Inflammatory macrophage (primary cell): Measurements from ENCODE around the gene LEF1.

Experiments used
- DNase-seq, 2 donors: peaks; one replicate each; pipeline ENCODE4 v3.0.0-alpha.2; 2020 to 2022

LEF1 gene

DNA sequence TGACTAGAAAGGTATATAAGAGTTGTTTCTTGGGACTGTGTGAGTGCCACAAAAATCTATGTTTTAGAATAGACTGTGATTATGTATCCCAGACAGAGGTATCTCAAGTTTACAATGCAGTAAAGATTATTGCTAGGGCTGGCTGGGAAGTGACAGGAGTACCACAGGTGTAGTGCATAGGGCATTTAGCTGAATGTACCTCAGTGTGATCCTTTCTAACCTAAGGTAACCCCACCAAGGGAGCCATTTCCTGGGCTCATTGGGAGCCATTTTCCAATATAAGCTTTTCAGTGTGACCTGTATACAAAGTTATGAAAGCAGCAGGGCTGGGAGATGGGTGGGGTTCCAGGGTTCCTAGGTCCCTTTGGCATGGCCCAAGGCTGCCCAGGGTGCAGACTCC lies 6.1 kb upstream of the LEF1 start:
- no peak for DNase-seq

DNA sequence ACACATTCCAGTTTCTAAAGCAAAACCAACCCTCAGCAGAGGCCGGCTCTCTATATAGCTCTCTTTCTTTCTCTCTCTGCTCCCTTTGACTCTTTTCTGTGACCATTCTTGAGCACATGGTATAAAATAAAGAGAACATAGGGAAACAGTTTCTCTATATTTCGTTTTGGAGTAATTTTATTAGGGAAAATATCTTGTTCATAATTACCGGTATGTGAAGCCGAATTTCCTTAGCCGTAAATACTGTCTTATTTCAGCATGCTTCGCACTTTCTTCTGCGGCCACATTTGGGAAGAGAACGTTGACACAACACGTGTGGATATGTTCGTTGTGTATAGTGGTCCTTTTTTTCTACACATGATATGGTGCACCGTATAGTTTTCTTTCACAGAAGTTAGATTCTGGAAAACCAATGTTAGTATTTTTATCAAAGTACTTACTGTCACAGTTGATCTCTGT lies 4.9 kb upstream of the LEF1 start:
- no peak for DNase-seq

DNA sequence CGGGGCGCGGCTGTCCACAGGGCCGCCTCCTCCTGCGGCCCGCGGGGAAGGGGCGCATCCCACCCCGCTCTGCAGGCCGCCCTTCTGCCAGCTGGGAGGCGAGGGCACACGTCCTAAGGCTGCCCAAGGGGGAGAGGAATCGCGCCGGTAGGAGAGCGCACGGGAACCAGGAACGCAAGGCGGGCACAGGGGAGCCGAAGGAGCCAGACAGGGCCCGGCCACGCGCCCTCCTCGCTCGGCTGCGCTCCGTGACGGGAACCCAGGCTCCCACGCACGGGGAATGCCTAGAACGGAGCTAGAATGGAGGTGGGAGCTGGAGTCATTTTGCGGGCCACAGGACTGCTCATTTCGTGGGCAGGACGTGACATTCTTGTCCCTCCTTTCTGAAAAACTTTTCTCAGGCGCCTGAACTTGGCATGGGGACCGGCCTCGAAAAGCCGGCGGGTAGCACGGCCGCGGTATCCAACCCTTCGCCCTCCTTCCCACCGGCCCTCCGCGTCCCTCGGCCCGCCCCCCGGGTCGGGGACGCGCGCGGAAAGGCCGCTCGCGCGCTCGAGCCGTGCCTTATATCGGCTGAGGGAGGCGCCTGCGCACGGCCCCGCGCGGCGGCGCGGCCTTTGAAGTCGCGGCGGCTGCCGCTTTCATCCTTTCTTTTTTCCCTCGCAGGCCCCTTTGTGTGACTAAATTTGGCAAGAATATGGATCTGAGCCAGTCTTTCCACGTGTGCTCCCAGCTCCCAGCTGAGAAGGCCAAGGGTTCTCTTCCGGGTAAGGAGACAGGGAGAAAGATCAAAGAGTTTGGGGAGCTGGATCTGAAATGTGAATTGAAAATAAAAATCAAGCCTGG lies 4.2 kb upstream of the LEF1 start:
- DNase-seq, result no peak

DNA sequence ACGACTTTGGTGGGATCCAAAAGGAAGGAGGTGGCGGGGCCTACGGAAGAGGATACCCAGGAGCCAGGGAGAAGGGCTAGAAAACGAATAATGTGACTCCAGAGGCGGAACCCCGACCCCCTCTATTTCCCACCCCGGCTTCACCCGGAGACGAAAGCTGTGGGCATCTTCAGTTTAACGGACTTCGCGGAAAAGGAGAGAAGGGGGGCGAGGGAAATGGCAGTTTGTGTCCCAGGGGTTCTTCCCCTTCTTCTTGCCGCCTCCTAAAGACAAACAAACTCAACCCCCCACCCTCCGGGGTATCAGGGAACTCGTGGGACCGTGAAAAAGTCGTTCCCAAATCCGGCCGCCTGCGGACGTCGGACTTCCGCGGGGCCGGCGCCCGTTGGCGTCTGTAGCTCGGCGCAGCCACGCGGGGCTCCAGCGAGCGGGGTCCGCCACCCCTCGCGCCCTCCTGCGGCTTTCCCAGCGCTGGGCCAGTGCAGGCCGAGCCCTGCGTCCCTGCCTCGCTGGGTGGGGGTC lies 3.6 kb upstream of the LEF1 start:
- no peak for DNase-seq

DNA sequence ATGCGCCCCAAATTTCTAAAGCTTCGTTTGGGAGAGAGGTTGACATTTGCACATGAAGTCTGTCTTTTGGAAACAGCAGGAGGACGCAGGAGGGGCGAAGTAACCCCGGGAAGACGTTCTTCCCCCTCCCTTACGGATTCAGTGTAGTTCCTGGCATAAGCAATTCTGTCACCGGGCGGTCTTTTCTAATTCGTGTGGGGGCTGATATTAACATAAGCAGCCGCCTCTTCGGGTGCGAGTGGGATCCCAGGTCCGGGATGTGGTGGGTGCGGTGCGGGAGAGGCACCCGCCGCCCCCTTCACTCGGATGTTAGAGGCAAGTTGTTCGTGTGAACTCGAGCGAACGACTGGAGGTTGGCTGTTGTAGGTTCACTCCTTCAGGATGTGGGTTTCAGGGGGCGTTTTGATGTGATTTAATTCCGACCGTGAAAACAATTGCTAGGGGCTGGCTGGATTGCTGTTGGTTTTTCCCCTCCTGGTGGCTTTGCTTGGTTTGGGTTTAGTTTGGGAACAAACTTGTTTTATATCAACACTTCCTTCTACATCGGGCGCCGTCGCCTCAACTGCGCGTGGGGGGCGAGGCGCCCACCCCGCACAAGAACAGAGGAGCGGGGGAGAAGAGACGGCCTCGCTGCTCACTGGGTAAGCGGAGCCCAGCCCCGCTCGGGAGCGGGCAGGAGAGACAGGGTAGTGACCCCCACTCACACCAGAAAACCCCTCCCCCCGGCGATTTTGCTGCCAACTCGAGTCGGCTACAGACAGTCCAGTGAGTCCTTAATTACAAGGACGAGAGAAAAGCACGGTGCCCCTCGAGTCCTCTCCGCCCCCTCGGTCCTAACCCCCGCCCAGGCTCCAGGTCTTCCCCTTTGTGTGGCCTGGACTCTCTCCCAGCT lies 2.9 kb upstream of the LEF1 start:
- no peak for DNase-seq

DNA sequence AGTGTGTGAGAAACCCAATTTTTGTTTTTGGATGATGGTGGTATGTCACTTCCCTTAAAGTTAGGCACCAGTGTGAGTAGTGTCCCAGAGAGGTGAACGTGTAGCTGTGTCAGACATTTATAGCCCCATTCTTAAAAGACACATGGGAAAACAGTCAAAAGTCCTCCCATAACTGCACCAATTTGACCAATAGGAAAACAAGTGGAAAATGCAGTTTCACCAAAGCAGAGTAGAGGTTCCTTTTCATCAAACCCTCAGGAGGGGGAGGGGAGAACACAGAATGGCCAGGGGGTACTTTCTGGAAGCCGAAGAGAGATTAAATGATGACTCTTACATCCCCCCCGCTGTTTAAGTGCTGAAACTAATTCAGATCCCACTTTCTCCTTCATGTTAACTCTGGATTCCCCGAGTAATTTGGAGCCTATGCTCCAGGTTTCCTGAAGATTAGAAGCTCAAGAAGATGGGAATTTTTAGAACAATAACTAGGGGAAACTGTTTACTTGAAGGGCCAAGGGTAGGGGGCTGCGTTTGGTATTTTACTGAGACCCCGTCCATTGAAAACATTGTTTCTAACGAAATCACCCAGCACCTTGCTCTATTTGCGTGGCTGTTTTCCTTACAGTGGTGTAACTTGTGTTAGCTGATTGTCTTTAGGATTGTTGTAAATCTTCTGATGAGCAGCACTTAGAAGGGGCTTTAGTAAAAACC lies 2.1 kb upstream of the LEF1 start:
- no peak for DNase-seq

DNA sequence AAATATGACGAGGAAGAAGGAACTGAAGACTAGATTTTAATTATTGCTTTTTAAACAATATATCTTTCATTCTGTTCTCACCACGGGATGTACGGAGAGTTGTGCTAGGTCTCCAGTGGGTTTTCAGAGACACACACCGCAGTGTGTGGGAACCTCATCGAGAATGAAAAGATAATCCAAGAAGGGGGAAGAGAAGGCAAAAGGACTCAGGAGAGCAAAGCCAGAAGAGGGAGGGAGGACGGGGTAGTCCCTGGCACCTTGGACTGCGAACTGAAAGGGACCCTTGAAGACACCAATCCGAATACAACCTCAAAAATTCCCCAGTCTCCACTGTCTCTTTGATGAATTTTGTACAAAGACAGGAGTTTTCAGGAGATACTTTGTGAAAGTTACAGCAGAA lies 932 bp upstream of the LEF1 start:
- no peak for DNase-seq

DNA sequence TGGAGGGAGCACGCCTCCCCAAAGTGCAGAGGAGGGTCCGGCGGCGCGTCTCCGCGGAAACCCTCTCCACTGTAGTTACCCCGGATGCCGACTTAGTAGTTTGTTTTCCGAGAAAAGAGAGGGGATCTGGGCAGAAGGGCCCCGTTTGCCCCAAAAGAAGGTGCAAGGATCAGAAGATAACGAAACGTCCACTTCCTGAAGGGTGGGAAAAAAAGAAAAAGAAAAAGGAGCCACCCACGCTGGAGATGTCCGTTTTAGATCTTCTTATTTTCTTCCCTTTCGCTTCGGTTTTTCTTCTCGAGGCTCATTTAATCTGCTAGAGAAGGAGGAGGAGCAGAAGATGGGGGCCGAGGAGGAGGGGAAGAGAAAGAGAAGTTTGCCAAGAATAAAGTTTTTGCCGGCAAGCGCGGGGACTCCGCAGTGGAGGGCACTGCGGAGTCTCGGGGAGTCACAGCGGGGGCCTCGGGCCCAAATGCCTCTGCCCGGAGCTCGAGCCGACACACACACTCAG lies 517 bp downstream of the LEF1 start:
- DNase-seq, result no peak

DNA sequence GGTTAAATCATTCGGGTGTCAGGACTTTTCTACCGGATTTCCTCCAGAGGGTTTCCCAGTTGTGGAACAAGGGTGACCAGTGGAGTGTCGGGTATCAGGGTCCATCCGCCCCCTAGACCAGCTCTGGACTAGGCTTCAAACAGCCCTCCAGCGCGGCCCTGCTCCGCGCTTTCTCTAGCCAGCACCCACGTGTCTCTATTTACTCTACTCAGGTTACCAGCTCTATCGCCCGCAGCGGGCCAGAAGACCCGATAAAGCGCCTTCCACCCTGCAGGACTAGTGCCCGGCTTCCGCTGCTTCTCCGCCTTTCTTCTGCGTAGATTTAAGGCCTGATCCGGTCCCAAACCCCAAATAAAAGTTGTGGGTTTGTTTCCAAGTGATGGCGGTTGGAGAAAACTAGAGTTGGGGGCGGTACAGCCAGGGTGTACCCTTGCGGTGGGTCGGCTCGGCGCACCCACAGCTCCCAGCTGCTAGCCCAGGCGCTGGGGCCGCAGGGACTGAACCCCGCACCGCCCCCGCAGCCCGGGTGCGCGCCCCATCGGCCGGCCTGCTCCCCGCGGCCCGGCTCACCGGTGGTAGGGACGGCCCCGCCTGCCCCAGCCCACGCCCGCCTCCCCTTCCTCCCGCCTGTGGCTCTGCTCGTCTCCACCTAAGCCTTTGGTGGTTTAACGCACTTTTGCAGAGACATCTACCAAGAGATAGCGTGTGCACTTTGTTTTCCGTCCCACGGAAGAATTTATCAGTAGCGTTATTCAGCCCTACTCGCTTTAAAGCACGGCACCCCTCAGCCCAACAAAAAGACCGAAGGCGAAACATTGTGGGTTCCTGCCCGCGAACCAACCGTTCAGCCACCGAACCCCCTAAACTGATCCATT lies 2.1 kb downstream of the LEF1 start:
- DNase-seq, result no peak

DNA sequence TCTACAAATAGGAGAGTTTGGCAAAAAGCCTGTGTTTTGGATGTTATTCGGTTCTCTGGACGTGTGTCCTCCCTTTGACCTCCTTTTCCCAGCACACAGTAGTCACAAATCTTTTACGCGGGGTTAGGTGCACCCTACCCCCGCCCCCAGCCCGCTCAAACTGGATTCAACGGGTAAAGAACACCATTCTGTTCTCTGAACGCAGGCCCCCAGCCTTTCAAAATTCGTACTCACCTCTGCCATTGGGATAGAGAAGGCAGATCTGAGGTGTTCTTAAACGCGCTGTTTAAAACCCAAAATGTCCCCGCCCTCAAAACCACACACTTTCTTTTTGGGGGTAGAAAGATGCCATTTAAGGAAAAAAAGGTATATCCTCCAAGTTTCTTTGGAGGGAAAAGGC lies 2.7 kb downstream of the LEF1 start:
- no peak for DNase-seq

DNA sequence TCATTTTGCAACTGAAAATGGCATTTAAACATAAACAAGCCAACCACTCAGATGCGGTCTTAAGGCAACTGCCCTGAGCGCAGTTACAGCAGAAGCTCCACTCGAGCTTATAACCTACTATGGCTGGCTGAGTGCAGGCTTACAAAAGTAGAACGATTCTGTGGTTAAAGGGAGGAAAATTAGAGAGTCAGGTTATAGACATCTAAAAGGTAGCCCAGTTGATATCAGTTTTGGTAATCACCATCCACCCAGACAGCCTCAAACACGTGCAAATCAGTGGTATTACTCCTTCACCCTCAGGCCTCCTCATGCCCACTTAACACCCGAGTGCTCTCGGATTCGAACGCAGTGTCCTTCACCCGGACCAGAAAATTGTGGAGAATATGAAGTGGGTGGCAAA lies 3.1 kb downstream of the LEF1 start:
- no peak for DNase-seq

DNA sequence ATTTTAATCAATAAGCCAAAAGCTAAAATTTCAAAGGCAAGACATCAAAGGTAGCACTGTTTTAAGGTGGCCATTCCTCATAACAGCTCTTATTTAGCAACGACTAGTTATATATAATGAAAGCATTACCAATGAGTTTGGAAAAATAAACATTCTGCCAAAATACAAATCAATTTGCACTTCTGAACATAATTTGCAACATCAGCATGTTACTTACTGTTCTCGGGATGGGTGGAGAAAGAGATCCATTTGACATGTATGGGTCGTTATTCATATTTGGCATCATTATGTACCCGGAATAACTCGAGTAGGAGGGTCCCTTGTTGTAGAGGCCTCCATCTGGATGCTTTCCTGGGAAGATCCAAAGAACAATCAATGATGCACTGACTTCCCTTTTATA lies 5.4 kb downstream of the LEF1 start:
- DNase-seq, result no peak

DNA sequence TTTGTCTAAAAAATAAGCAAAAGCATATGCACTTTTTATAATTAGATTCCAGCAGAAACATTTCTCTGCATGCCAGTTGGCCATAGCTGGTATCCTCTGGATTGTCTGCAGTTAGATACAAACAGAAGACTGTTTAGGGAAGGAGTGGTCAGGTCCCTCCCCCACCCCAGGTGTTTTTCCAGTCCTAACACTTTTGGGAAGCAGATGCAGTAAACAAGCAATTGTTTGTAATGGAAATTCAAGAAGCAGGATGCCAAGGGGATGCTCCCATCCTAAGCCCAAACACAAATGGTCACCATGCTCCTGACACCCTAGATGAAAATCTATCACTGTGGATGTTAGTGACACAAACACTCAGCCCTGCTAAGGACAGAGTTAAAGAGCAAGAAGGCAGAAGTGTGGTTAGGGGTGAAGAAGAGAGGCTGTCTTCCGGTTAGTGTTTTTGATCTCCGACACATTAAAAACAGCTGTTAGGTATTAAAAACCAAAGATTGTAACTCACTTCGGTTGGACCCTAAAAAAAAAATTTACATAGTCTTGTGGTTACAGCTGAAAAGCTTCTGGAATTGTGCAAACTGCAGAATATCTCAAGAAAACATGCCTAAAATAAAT lies 7.9 kb downstream of the LEF1 start:
- DNase-seq, result no peak

DNA sequence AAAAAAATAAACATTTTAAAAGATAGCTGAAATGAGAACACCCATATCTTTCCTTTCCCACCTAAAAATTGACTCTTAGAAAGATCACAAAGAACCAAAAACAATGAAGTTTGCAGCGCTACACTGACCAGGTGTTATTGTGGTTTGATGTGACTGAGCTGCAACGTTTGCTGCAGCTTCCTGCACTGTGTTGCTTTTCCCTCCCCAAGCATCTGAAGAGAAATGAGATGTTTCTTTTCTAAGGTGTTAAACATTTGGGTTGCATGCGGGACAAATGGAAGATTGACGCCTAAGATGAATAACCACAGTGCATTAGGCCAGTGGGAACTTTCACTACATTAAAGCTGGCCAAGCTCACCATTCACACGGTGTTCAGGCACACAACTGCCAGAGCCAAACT lies 8.9 kb downstream of the LEF1 start:
- DNase-seq, result no peak

DNA sequence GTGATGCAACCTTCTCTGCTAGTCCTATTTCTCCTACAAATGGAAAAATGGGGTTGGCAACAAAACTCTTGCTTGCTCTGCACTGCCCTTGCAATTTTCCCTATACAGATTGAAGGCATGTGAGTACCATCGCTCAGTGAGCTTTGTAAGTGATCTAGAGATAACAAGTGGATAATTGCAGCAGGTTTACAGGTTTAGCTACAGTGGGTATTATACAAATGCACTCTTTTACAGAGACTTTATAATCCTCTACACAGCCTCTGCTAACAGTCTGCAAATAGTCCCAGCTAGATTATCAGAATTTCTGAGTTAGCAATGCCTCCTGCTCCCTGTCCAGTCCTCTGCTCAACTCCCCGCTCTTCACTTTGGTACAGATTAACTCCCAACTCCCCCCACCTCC lies 11.1 kb downstream of the LEF1 start:
- DNase-seq, result no peak

DNA sequence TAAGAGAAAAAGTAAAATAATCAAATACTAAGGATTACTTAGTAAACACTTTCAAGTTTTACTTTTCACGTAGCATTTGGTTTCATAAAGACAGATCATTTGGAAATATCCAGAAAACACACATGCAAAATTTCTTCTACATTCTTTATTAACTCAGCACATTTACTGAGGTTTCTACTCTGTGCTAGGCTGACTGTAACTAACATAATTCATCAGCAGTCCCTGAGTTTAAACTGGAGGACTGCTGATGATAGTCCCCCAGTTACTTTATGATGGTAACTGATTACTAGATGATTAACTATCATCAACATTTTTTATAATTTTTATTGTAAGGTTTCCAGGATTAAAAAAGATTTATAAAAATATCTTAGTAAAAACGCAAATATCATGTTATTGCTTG lies 12.3 kb downstream of the LEF1 start:
- no peak for DNase-seq

DNA sequence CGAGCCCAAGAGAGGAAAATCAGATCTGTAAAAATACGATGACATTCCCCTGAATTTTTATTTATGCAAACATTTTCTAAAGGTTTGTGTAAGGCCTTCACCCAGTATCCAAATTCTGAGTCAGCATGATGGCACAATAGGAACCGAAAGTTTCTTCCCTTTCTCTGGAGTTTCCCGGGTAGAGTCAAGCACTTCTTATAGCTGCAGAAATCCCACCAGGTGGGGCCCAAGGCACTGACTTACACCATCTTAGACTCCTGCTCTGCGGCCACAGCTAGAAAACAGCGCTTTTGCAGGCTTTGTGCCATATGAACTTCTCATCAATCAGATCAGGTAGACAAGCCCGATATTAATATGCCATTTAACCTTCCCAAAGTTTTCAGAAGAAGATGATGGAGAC lies 13.4 kb downstream of the LEF1 start:
- no peak for DNase-seq

DNA sequence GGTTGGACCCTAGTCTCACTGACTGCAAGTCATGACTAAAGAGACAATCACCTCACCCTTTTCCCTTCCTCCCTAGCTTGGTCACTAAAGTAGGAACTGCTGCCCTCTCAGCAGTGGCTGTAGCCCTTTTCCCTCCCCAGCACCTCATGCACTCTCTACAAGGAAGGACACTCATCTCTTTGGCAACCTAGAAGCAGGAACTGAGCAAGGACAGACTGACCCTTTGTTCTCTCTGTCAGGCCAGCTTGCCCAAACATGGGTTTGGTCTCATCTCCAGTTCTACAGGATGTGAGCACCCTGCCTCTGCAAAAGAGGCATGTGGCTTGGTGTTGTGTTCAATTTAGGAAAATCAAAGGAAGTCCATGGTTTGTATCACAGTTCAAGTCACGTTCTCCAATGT lies 15.8 kb downstream of the LEF1 start:
- DNase-seq, result no peak

DNA sequence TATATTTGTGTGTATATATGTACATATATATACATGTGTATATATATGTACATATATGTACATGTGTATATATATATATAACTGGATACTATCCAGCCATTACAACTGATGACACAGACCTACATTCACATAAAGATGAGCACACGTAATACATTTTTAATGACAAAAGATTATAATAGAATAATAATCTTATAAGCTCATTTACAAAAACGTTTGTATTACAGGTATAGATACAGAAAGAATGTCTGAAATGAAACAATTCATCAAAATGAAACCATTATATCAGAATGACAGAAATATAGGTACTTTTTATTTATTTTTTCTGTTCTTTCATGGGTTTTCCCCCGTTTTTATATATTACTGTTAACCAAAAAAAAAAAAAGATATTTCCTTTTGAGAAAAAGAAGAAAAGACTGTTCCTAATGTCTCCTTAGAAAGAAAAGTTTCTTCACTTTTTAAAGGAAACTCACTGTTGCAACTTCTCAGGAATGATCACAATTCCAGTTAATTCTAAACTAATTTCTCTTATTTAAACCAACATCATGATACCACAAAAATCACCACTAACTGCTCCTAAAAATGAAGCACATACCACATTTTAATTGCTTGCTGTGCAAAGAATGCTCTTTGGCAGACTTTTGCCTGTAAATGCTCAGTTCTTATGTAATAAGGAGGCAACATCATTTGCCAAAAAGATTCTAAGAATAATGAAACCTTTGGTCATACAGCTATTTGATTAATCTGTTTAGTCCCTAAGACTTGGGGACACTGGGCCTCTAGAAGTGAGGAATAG lies 18.9 kb downstream of the LEF1 start:
- no peak for DNase-seq

DNA sequence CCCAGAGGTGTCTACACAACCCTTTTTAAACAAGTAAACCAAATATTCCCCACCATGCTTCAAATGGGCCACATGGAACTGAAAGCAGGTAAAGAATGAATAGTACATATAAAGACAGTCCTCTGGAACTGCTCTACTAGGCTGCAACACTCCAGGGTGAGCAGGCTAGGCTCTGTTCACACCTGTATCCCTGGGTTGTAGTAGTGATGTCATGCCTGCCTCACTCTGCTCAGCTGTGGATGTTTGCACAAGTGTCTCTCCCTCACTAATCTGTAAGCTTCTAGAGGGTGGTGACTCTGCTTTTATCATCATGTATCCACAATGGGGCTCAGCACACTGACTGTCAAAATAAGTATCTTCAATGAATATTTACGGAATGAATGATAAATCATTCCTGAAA lies 20.4 kb downstream of the LEF1 start:
- DNase-seq, result no peak
